Large intestine (tissue), 3 donors: ENCODE data around the gene IRF5. TPM values are rescaled to one million over a fixed set of nuclear protein-coding genes. Genes with fewer than 3 reads are reported as not detected.
"Not testable (repeated sequence)": the region's sequence is repeated elsewhere in the genome, so short reads cannot be mapped to it uniquely, and the experiment has no call there.

Experiments used
- DNase-seq, 2 donors: peaks; one replicate each; pipeline versions ENCODE4 v3.0.0 to v3.0.0-alpha.2; 2013
- H3K27ac ChIP-seq: one replicate; pipeline ENCODE4 v1.5.1; 2013; ENCODE audit warnings: low read length
- H3K27me3 ChIP-seq: 2 replicates; pipeline ENCODE4 v1.6.1; 2013; ENCODE audit warnings: low read length; ENCODE audit not compliant: control insufficient read depth, insufficient read depth
- H3K36me3 ChIP-seq: 2 replicates; pipeline ENCODE4 v1.6.1; 2013; ENCODE audit warnings: low read length; ENCODE audit not compliant: control insufficient read depth, insufficient read depth
- H3K4me1 ChIP-seq: one replicate; pipeline ENCODE4 v1.6.1; 2013; ENCODE audit warnings: low read length; ENCODE audit not compliant: control insufficient read depth, insufficient read depth
- H3K4me3 ChIP-seq: one replicate; pipeline ENCODE4 v1.5.1; 2013; ENCODE audit warnings: low read length
- H3K9me3 ChIP-seq: one replicate; pipeline ENCODE4 v1.6.1; 2013; ENCODE audit warnings: mild to moderate bottlenecking, low read depth, low read length, moderate library complexity; ENCODE audit not compliant: control insufficient read depth
- WGBS: methylation state at CpG from one replicate; pipeline ENCODE4 v1.1.5; 2013; ENCODE audit warnings: low lambda C conversion rate; ENCODE audit not compliant: insufficient coverage; 5-methylcytosine and 5-hydroxymethylcytosine counted together
- polyA plus RNA-seq: library from polyadenylated mRNA; unstranded; fragments of 120-200 nt; gene quantifications from one replicate; pipeline ENCODE4 v1.2.1, GENCODE V29; 2013

IRF5 gene
- polyA plus RNA-seq, 1 donor, result 5.5 TPM

DNA sequence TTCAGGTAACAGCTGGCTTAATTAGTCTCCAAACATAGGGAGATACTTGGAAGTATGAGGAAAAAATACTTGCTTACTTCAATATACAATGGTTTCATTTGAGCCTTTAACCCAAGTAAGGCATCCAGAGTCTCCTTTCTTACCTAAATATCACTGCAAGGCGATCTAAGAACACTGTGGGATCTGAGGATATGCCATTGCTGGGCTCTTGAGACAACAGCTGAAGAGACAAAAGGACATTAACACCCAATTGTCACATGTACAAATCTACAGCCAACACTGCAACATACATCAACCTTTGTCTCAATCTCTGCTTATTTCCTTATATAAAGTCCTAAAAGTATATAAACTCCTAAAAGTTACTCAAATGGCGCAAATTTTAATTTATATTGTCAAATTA is 44.4 kb downstream of the IRF5 start:
- H3K27ac ChIP-seq, result no peak overlapping the region
- no peak overlapping the region for H3K4me3 ChIP-seq
- H3K9me3 ChIP-seq, result no peaks in the 10 kb centered on the region
- WGBS, result no CpG with 5 or more reads among the region's 2 CpGs
- H3K27me3 ChIP-seq, result no peaks in the 10 kb centered on the region
- H3K4me1 ChIP-seq, result no peaks in the 10 kb centered on the region
- DNase-seq, result no peak
- peaks cover 77% of the 10 kb centered on the region for H3K36me3 ChIP-seq

DNA sequence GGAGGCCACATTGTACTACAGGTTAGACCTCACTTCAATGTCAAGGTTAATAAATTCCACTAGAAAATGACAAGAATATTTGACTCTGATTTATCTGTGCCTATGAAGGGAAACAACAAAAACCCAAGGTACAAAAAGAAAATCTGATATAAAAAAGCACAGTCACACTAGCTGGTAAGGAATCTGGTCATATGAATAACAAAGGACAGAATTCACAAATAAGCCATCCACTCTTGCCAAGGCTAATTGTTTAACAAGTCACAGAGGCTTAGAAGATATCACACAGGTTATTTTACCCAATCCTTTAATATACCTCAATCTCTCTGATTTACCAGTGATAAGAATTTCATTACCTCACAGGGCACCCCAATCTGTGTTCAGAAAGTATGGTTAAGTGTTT is 47.9 kb downstream of the IRF5 start:
- Histone ChIP-seq H3K36me3 (peaks cover 66% of the 10 kb centered on the region), H3K27ac (no peak overlapping the region), H3K9me3 (no peaks in the 10 kb centered on the region), H3K4me1 (no peaks in the 10 kb centered on the region), H3K4me3 (no peak overlapping the region), H3K27me3 (no peaks in the 10 kb centered on the region)
- no peak for DNase-seq

- 92% methylated on average over 2 of the region's 3 CpGs for WGBS
- no peaks in the 10 kb centered on the region for H3K9me3 ChIP-seq
- peaks cover 64% of the 10 kb centered on the region for H3K36me3 ChIP-seq
Observed at GRCh38 chr7:128986609-128987008, 48.9 kb downstream of the IRF5 start.

DNA sequence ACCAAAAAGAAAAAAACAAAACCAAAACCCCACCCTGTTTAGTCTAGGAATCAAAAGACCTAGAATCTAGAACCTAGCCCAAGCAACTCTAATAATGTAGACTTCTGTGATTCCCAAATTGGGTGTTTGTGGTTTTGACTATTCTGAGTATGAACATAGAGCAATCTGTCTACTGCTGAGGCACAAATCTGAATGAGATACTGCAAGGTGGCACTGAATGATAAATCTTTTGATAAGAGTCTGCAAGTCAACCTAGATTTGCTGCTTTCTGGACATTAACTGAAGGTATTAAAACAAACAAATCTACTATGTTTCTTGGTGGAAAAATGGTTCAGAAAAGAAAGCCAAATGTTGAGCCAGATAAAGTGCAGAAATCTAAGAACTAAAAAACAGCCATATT is 50.6 kb downstream of the IRF5 start:
- H3K36me3 ChIP-seq, result peaks cover 55% of the 10 kb centered on the region

More at GRCh38 chr7:128986609-128987008, 48.9 kb downstream of the IRF5 start:
- Histone ChIP-seq H3K4me1 (no peaks in the 10 kb centered on the region), H3K27me3 (no peaks in the 10 kb centered on the region), H3K27ac (no peak overlapping the region), H3K4me3 (no peak overlapping the region)
- no peak for DNase-seq

DNA sequence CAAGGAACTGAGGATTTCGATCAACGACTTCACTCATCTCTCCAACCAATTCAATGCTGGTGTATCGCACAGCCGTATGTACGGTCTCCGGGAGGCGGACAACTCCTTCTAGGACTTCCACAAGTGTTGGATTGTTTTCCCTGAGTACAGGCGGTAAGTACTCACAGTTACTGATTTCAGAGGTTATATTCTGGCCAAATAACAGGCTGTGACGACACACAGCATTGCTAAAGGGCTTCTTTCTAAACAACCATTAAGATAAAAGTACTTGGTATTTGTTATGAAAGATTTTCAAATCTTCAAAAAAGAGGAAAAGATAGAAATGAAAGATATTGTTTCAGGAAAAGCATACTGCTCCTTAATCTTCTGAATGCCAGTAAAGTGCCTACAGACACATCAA is 52.2 kb downstream of the IRF5 start:
- Histone ChIP-seq H3K4me3 (no peak overlapping the region), H3K4me1 (no peaks in the 10 kb centered on the region), H3K9me3 (no peaks in the 10 kb centered on the region), H3K27ac (no peak overlapping the region), H3K36me3 (peaks cover 57% of the 10 kb centered on the region), H3K27me3 (no peaks in the 10 kb centered on the region)
- WGBS, result 0% methylated on average over 1 of the region's 9 CpGs
- no peak for DNase-seq

More for the DNA sequence above, 50.6 kb downstream of the IRF5 start:
- Histone ChIP-seq H3K4me3 (no peak overlapping the region), H3K4me1 (no peaks in the 10 kb centered on the region), H3K27me3 (no peaks in the 10 kb centered on the region), H3K9me3 (no peaks in the 10 kb centered on the region), H3K27ac (no peak overlapping the region)
- no peak for DNase-seq

DNA sequence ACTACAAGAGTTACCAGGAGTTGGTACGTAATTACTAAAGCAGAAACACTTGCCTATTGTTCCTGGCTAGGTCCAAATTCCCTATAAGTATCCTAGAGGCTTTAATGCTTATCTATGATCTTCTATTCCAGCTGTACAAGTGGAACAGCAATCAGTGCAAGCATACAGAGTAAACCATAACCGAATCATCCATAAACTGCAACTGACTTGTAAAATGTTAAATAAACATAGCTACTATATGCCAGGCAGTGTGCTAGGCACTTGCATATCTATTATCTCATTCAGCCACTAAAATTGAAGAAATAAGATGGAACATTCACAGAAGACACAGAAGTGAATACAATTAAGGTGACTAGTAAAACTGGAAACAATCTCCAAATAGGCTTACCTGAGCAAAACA is 55.7 kb downstream of the IRF5 start:
- peaks cover 53% of the 10 kb centered on the region for H3K36me3 ChIP-seq
- no peaks in the 10 kb centered on the region for H3K4me1 ChIP-seq
- WGBS, result no CpG with 5 or more reads among the region's 2 CpGs
- H3K27ac ChIP-seq, result no peak overlapping the region
- no peaks in the 10 kb centered on the region for H3K9me3 ChIP-seq
- H3K27me3 ChIP-seq, result no peaks in the 10 kb centered on the region
- no peak for DNase-seq
- H3K4me3 ChIP-seq, result no peak overlapping the region

DNA sequence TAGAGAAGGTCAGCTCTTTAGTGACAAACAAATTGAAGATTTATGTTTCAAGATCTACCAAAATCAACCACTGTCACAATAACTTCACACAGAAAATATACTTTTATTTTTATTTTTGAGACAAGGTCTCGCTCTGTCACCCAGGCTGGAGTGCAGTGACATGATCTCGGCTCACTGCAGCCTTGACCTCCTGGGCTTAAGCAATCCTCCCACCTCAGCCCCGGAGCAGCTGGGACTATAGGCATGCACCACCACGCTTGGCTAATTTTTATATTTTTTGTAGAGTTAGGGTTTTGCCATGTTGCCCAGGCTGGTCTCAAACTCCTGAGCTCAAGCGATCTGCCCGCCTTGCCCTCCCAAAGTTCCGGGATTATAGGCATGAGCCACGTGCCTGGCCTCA is 56.8 kb downstream of the IRF5 start:
- WGBS, result no CpG with 5 or more reads among the region's 8 CpGs
- peaks cover 60% of the 10 kb centered on the region for H3K36me3 ChIP-seq
- not testable (repeated sequence) for H3K4me3 ChIP-seq, H3K27ac ChIP-seq, DNase-seq, H3K4me1 ChIP-seq, H3K9me3 ChIP-seq, H3K27me3 ChIP-seq

GRCh38 chr7:128997181-128997580 is 59.5 kb downstream of the IRF5 start:
- WGBS, result 96% methylated on average over 3 of the region's 5 CpGs
- H3K27ac ChIP-seq, result no peak overlapping the region
- H3K4me3 ChIP-seq, result no peak overlapping the region
- no peak for DNase-seq
- H3K36me3 ChIP-seq, result peaks cover 65% of the 10 kb centered on the region
- no peaks in the 10 kb centered on the region for H3K4me1 ChIP-seq
- no peaks in the 10 kb centered on the region for H3K9me3 ChIP-seq
- no peaks in the 10 kb centered on the region for H3K27me3 ChIP-seq

Other genes with a start within 250 kb of the IRF5 start
- 92.5 TPM for gene CALU, start 198.6 kb upstream of the IRF5 start, polyA plus RNA-seq
- gene OPN1SW, start 162.1 kb upstream of the IRF5 start, polyA plus RNA-seq, result 0.18 TPM
- gene CCDC136, start 146.0 kb upstream of the IRF5 start, polyA plus RNA-seq, result 11.3 TPM
- 53.3 TPM for gene FLNC, start 107.5 kb upstream of the IRF5 start, polyA plus RNA-seq
- 193 TPM for gene ATP6V1F, start 75.1 kb upstream of the IRF5 start, polyA plus RNA-seq
- 1.3 TPM for gene KCP, start 27.2 kb upstream of the IRF5 start, polyA plus RNA-seq
- 32.1 TPM for gene TNPO3, start 117.2 kb downstream of the IRF5 start, polyA plus RNA-seq
- 9.6 TPM for gene TSPAN33, start 206.8 kb downstream of the IRF5 start, polyA plus RNA-seq